Measurements from ENCODE around the gene SAMHD1.

DNA sequence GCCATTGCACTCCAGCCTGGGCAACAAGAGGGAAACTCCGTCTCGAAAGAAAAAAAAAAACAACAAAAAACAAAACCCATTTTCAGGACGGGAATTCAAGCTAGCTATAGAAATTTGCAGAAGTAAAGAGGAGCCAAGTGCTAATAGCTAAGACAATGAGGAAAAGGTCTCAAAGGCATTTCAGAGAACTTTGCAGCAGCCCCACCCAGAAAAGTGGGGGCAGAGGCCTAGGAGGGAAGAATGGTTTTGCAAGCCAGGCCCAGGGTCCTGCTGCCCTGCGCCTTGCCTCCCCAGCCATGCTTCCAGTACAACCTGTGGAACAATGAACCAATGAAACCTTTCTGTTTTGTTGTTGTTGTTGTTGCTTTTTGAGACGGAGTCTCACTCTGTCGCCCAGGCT, 38.3 kb upstream of the SAMHD1 start:
- TF ChIP-seq POLR2AphosphoS5 (IDR thresholded peaks at IDR 0.05; ENCODE audit: low read depth, low read length) (no peak), POLR2A (IDR thresholded peaks at IDR 0.05; ENCODE audit: low read depth, low read length) (no peak), TAF1 (IDR thresholded peaks at IDR 0.05; ENCODE audit: borderline replicate concordance, low read depth, low read length) (no peak)

Measured in GM12892 (cell line).